ENCODE data around the gene FGFR3. TPM values are rescaled to one million over a fixed set of nuclear protein-coding genes. Genes with fewer than 3 reads are reported as not detected.

FGFR3 gene
- total and polyA plus RNA-seq, 2 of the 8 experiments (the other 6 are each of a cell fraction or from before 2014, with no cell fraction given): 9.0 to 19.5 TPM

- no peak overlapping the region for H2BK15ac ChIP-seq (ENCODE audit: low read length)
- no peak overlapping the region for H3K56ac ChIP-seq (replicated peaks; ENCODE audit: insufficient read length, low read depth, low read length)
- no peak overlapping the region for H4K8ac ChIP-seq (ENCODE audit: extremely low read depth, insufficient read depth, low read length)
- no peak for DNase-seq (ENCODE audit: low read depth in 1 of 2, low spot score in 2 of 2)
- H4K5ac ChIP-seq (ENCODE audit: insufficient read length, low read depth, low read length): no peak overlapping the region
- WGBS, 2 experiments (ENCODE audit: extremely low coverage in 1 of 2, insufficient coverage in 1 of 2, insufficient read length in 1 of 2, insufficient replicate concordance in 2 of 2, low coverage in 1 of 2, low lambda C conversion rate in 2 of 2, missing lambda C conversion rate in 1 of 2): 91% methylated on average over 21 of the region's 21 CpGs; no CpG with 5 or more reads in 1 of the 2 experiments
- H3K27ac ChIP-seq (ENCODE audit: low read depth, low read length): no peak overlapping the region
- H3K4me2 ChIP-seq (ENCODE audit: insufficient read depth in 1 of 2, low read depth in 2 of 2, low read length in 2 of 2): no peak overlapping the region
- H3K9ac ChIP-seq (replicated peaks in 1 of 4; ENCODE audit: extremely low read depth in 1 of 4, low read depth in 3 of 4, low read length in 3 of 4): no peak overlapping the region
- CTCF ChIA-PET (ENCODE audit: partially characterized antibody): interaction anchor here (0.5 to 3.5 kb wide), 14 partner anchors 8 to 150 kb away, joined by 3 to 16 read pairs (median 4); no protein-coding TSS in a partner anchor
- H4K91ac ChIP-seq (replicated peaks; ENCODE audit: insufficient read length, low read length): no peak overlapping the region
- H3K23ac ChIP-seq (ENCODE audit: insufficient read length): no peak overlapping the region
- H3K27me3 ChIP-seq (replicated peaks in 1 of 4; ENCODE audit: control insufficient read depth in 3 of 4, extremely low read depth in 1 of 4, insufficient read depth in 3 of 4, low read length in 3 of 4): no peaks in the 10 kb centered on the region
- no peaks in the 10 kb centered on the region for H3K23me2 ChIP-seq (ENCODE audit: low read depth, low read length)
- H4K20me1 ChIP-seq (replicated peaks in 1 of 2; ENCODE audit: control insufficient read depth in 1 of 2, insufficient read depth in 2 of 2, low read length in 2 of 2): peaks cover 0 to 9% of the 10 kb centered on the region in 2 experiments
- no peaks in the 10 kb centered on the region for H3K79me1 ChIP-seq (ENCODE audit: low read depth, low read length)
- no peak overlapping the region for H3K4me3 ChIP-seq (ENCODE audit: extremely low read depth in 1 of 4, insufficient read depth in 2 of 4, low read depth in 3 of 4, low read length in 4 of 4)
- H2BK12ac ChIP-seq (ENCODE audit: low read depth, low read length): no peak overlapping the region
- FAIRE-seq: no peak
- peaks cover 0 to 25% (median 11%) of the 10 kb centered on the region in 4 experiments; a peak in 5 of 8 replicates for H3K36me3 ChIP-seq (ENCODE audit: control insufficient read depth in 2 of 4, insufficient read depth in 4 of 4, low read length in 3 of 4)
- H2BK5ac ChIP-seq (ENCODE audit: low read depth, low read length): no peak overlapping the region
- no peak overlapping the region for H3K18ac ChIP-seq (ENCODE audit: extremely low read depth, low read length)
- POLR2A ChIA-PET (ENCODE audit: partially characterized antibody): interaction anchor here (0.7 kb wide), 1 partner anchor 95 kb away, joined by 4 read pairs; no protein-coding TSS in a partner anchor
- H2BK20ac ChIP-seq (ENCODE audit: low read length): no peak overlapping the region
- H3K79me2 ChIP-seq (ENCODE audit: control insufficient read depth in 1 of 2, insufficient read depth in 2 of 2, low read length in 2 of 2): no peaks in the 10 kb centered on the region
- H3K9me3 ChIP-seq (ENCODE audit: insufficient read depth in 2 of 2, low read depth in 1 of 2, low read length in 1 of 2): no peaks in the 10 kb centered on the region; a peak in 2 of 4 replicates
- peaks cover 0 to 4% (median 1%) of the 10 kb centered on the region in 4 experiments; a peak in 4 of 7 replicates for H3K4me1 ChIP-seq (replicated peaks in 1 of 4; ENCODE audit: control insufficient read depth in 3 of 4, insufficient read depth in 4 of 4, low read length in 3 of 4)
- H3K14ac ChIP-seq (ENCODE audit: insufficient read length): no peak overlapping the region
- no peak overlapping the region for H2AFZ ChIP-seq (ENCODE audit: low read length)
- H3K4ac ChIP-seq (replicated peaks; ENCODE audit: insufficient read length, low read depth, low read length): no peak overlapping the region
- no peak overlapping the region for H2AK5ac ChIP-seq (ENCODE audit: low read depth, low read length)
- no peak overlapping the region for H2BK120ac ChIP-seq (replicated peaks; ENCODE audit: low read depth, low read length)
- TF ChIP-seq KDM5A (IDR thresholded peaks at IDR 0.05; ENCODE audit: low read length): no peak
- TF ChIP-seq TAF1 (IDR thresholded peaks at IDR 0.05; ENCODE audit: low read depth, low read length): no peak
- TF ChIP-seq EGR1 (IDR thresholded peaks at IDR 0.05; ENCODE audit: borderline replicate concordance, low read depth, low read length): no peak
- TF ChIP-seq RXRA (IDR thresholded peaks at IDR 0.05; ENCODE audit: insufficient read depth, low read depth, low read length): no peak
- no peak for TF ChIP-seq RAD21 (IDR thresholded peaks at IDR 0.05 in 1 of 2, conservative IDR thresholded peaks at IDR 0.05 in 1 of 2; ENCODE audit: low read depth in 2 of 2, low read length in 2 of 2)
- no peak for TF ChIP-seq TBP (IDR thresholded peaks at IDR 0.05; ENCODE audit: low read depth, low read length)
- TF ChIP-seq TCF12 (IDR thresholded peaks at IDR 0.05; ENCODE audit: low read depth, low read length): no peak
- TF ChIP-seq JUND (IDR thresholded peaks at IDR 0.05; ENCODE audit: low read length): no peak
- TF ChIP-seq TEAD4 (IDR thresholded peaks at IDR 0.05; ENCODE audit: low read depth, low read length): no peak
- TF ChIP-seq SAP30 (IDR thresholded peaks at IDR 0.05; ENCODE audit: insufficient read depth, insufficient replicate concordance, low read length): no peak
- no peak for TF ChIP-seq SP2 (IDR thresholded peaks at IDR 0.05; ENCODE audit: low read length)
- no peak for TF ChIP-seq JUN (IDR thresholded peaks at IDR 0.05; ENCODE audit: low read depth, low read length)
Measured at GRCh38 chr4:1834047-1834775, 41.1 kb downstream of the FGFR3 start.

Measured in H1 (cell line).